Natural killer cell (primary cell): ENCODE results near the gene STT3B. TPM values are rescaled to one million over a fixed set of nuclear protein-coding genes. Genes with fewer than 3 reads are reported as not detected.

Experiments used
- ATAC-seq, 3 donors: fragments of 150-1000 bp in 2 of 3; fragments of 200-7000 bp in 1 of 3; cut with Tn5 transposase; 1 replicate in 1 of 3; 2 replicates in 2 of 3; pipeline ENCODE4 v1.10.0; 2021; ENCODE audit warnings: mild to moderate bottlenecking in 2 of 3, moderate library complexity in 2 of 3
- DNase-seq, 2 donors: peaks; one replicate each; pipeline versions ENCODE4 v3.0.0 to v3.0.0-alpha.2; 2013 to 2021; ENCODE audit warnings: mixed read lengths in 1 of 2
- H3K27ac ChIP-seq: one replicate; pipeline ENCODE4 v1.5.1; 2013; ENCODE audit warnings: mild to moderate bottlenecking, low read length
- H3K27me3 ChIP-seq: one replicate; pipeline ENCODE4 v1.6.1; 2013; ENCODE audit warnings: low read length; ENCODE audit not compliant: control insufficient read depth, insufficient read depth
- H3K36me3 ChIP-seq: one replicate; pipeline ENCODE4 v1.6.1; 2013; ENCODE audit warnings: low read length; ENCODE audit not compliant: control insufficient read depth, insufficient read depth
- H3K4me1 ChIP-seq: one replicate; pipeline ENCODE4 v1.6.1; 2013; ENCODE audit warnings: low read length; ENCODE audit not compliant: control insufficient read depth, insufficient read depth
- H3K4me3 ChIP-seq: one replicate; pipeline ENCODE4 v1.5.1; 2013; ENCODE audit warnings: low read length
- H3K9me3 ChIP-seq: one replicate; pipeline ENCODE4 v1.6.1; 2013; ENCODE audit warnings: low read length; ENCODE audit not compliant: control insufficient read depth, insufficient read depth
- H3K27ac Mint-ChIP-seq, 2 donors: one replicate each; pipeline ENCODE4 v1.8.0; 2022; ENCODE audit warnings: mild to moderate bottlenecking in 2 of 2, mixed read lengths in 2 of 2, moderate library complexity in 1 of 2
- H3K27me3 Mint-ChIP-seq, 2 donors: one replicate each; pipeline ENCODE4 v1.8.0; 2022; ENCODE audit warnings: low read depth in 2 of 2, mixed read lengths in 2 of 2
- H3K36me3 Mint-ChIP-seq: one replicate; pipeline ENCODE4 v1.8.0; 2022; ENCODE audit warnings: mixed read lengths
- H3K4me1 Mint-ChIP-seq, 2 donors: one replicate each; pipeline ENCODE4 v1.8.0; 2022; ENCODE audit warnings: mixed read lengths in 2 of 2
- H3K4me3 Mint-ChIP-seq: one replicate; pipeline ENCODE4 v1.8.0; 2022; ENCODE audit warnings: mild to moderate bottlenecking, moderate library complexity, mixed read lengths
- H3K9me3 Mint-ChIP-seq, 2 donors: one replicate each; pipeline ENCODE4 v1.8.0; 2022; ENCODE audit warnings: mixed read lengths in 2 of 2
- WGBS: methylation state at CpG from one replicate; pipeline ENCODE4 v1.1.7; 2013; ENCODE audit warnings: missing lambda C conversion rate; ENCODE audit not compliant: insufficient coverage; 5-methylcytosine and 5-hydroxymethylcytosine counted together
- intact Hi-C: fragments of 100-400 bp; cut with micrococcal nuclease; formaldehyde crosslinking; loops from one replicate; pipeline ENCODE4 v1.14.2; 2022
- total RNA-seq, 4 donors: library from RNA; stranded (reverse); fragments of 120-200 nt in 1 of 4; gene quantifications; one replicate each; pipeline versions ENCODE4 v1.2.3 to v1.2.4, GENCODE V29; 2013 to 2022
- TF ChIP-seq, protein P1 (sequence below): fragments of 200-600 bp; IDR thresholded peaks from one replicate; pipeline ENCODE4 v1.8.0; 2022; ENCODE audit warnings: antibody characterized with exemption

Gene STT3B
- total RNA-seq, 3 donors from 2014 or later (not counting 1 experiment from before 2014, with no cell fraction given): 83.4 to 132 (median 99.0) TPM

DNA sequence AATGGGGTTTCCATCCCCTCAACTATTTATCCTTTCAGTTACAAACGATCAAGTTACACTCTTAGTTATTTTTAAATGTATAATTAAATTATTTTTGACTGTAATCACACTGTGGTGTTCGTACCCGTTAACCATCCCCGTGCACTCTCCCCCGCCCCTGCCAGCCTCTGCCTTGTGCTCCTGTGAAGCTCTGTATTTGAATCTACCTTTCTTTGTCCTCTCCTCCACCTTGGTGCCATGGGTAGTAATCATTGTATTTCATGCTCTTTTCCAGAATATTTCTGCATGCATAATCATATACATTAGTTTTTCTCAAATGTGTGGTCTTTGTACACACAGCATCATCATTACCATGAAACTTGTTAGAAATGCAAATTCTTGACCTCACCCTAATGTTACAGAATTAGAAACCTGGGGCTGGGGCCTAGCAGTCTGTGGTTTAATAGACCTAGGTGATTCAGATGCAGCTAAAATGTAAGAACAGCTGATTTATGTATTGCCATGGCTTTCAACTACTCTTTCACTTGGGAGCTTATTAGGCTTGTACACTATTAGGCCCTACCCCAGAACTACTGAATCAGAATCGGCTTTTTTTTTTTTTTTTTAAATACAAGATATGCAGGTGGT is 91.5 kb downstream of the STT3B start:
- H3K4me3 ChIP-seq: no peak overlapping the region
- WGBS: 100% methylated on average over 5 of the region's 6 CpGs

GRCh38 chr3:31625358-31625757 is 92.6 kb downstream of the STT3B start:
- TF ChIP-seq, protein P1, sequence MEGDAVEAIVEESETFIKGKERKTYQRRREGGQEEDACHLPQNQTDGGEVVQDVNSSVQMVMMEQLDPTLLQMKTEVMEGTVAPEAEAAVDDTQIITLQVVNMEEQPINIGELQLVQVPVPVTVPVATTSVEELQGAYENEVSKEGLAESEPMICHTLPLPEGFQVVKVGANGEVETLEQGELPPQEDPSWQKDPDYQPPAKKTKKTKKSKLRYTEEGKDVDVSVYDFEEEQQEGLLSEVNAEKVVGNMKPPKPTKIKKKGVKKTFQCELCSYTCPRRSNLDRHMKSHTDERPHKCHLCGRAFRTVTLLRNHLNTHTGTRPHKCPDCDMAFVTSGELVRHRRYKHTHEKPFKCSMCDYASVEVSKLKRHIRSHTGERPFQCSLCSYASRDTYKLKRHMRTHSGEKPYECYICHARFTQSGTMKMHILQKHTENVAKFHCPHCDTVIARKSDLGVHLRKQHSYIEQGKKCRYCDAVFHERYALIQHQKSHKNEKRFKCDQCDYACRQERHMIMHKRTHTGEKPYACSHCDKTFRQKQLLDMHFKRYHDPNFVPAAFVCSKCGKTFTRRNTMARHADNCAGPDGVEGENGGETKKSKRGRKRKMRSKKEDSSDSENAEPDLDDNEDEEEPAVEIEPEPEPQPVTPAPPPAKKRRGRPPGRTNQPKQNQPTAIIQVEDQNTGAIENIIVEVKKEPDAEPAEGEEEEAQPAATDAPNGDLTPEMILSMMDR: no peak
- H3K4me1 ChIP-seq: no peaks in the 10 kb centered on the region
- ATAC-seq (no peak), DNase-seq (no peak)
- no peak overlapping the region for H3K4me3 ChIP-seq
- Mint-ChIP-seq H3K9me3 (no peaks in the 10 kb centered on the region), H3K4me1 (peaks cover 29 to 36% of the 10 kb centered on the region in 2 donors), H3K36me3 (peaks cover 19% of the 10 kb centered on the region), H3K27ac (no peak overlapping the region), H3K27me3 (no peaks in the 10 kb centered on the region), H3K4me3 (no peak overlapping the region)
- H3K27me3 ChIP-seq: no peaks in the 10 kb centered on the region
- H3K36me3 ChIP-seq: peaks cover 64% of the 10 kb centered on the region
- 100% methylated on average over 1 of the region's 2 CpGs for WGBS
- H3K27ac ChIP-seq: no peak overlapping the region
- no peaks in the 10 kb centered on the region for H3K9me3 ChIP-seq
- intact Hi-C loops: no loop called here

More for the DNA sequence above, 91.5 kb downstream of the STT3B start:
- ATAC-seq: no peak
- Mint-ChIP-seq H3K27ac (peak overlapping the region; percentile 21 to 53), H3K36me3 (peaks cover 21% of the 10 kb centered on the region), H3K27me3 (no peaks in the 10 kb centered on the region), H3K9me3 (no peaks in the 10 kb centered on the region), H3K4me1 (peaks cover 31 to 38% of the 10 kb centered on the region in 2 donors), H3K4me3 (no peak overlapping the region)
- H3K27me3 ChIP-seq: no peaks in the 10 kb centered on the region
- TF ChIP-seq, protein P1: no peak
- H3K27ac ChIP-seq: no peak overlapping the region
- no peaks in the 10 kb centered on the region for H3K9me3 ChIP-seq
- intact Hi-C loops: no loop called here
- H3K4me1 ChIP-seq: no peaks in the 10 kb centered on the region
- DNase-seq: no peak
- peaks cover 65% of the 10 kb centered on the region for H3K36me3 ChIP-seq

- no peaks in the 10 kb centered on the region for H3K9me3 ChIP-seq
- H3K9me3 Mint-ChIP-seq: no peaks in the 10 kb centered on the region
- TF ChIP-seq, protein P1: no peak
- H3K27me3 ChIP-seq: no peaks in the 10 kb centered on the region
- peaks cover 8% of the 10 kb centered on the region in 2 donors for H3K4me1 Mint-ChIP-seq
- no peak for ATAC-seq
- H3K27me3 Mint-ChIP-seq: no peaks in the 10 kb centered on the region
- intact Hi-C loops: no loop called here
- peaks cover 9% of the 10 kb centered on the region for H3K36me3 Mint-ChIP-seq
- H3K4me3 ChIP-seq: no peak overlapping the region
- no peak overlapping the region for H3K4me3 Mint-ChIP-seq
- 90% methylated on average over 3 of the region's 5 CpGs for WGBS
- H3K27ac ChIP-seq: no peak overlapping the region
- H3K27ac Mint-ChIP-seq: no peak overlapping the region
- DNase-seq: no peak
- H3K4me1 ChIP-seq: no peaks in the 10 kb centered on the region
- H3K36me3 ChIP-seq: peaks cover 77% of the 10 kb centered on the region
Observed at GRCh38 chr3:31629054-31629453, 96.3 kb downstream of the STT3B start.

GRCh38 chr3:31634476-31634875 is 101.8 kb downstream of the STT3B start:
- 100% methylated on average over 2 of the region's 2 CpGs for WGBS
- H3K27ac ChIP-seq: no peak overlapping the region
- ATAC-seq (no peak), DNase-seq (no peak)
- no peak overlapping the region for H3K4me3 ChIP-seq
- peaks cover 42% of the 10 kb centered on the region for H3K36me3 ChIP-seq
- no peaks in the 10 kb centered on the region for H3K27me3 ChIP-seq
- no peaks in the 10 kb centered on the region for H3K9me3 ChIP-seq
- H3K9me3 Mint-ChIP-seq: no peaks in the 10 kb centered on the region
- no peak overlapping the region for H3K4me3 Mint-ChIP-seq
- no peaks in the 10 kb centered on the region for H3K36me3 Mint-ChIP-seq
- TF ChIP-seq, protein P1: no peak
- H3K27ac Mint-ChIP-seq: peak overlapping the region; percentile 78 to 89
- no peaks in the 10 kb centered on the region for H3K4me1 ChIP-seq
- H3K27me3 Mint-ChIP-seq: no peaks in the 10 kb centered on the region
- intact Hi-C loops: no loop called here
- H3K4me1 Mint-ChIP-seq: peaks cover 26 to 30% of the 10 kb centered on the region in 2 donors
